BLaER1 (cell line): Measurements from ENCODE around the gene FEM1A.
"Not testable (repeated sequence)": the region's sequence is repeated elsewhere in the genome, so short reads cannot be mapped to it uniquely, and the experiment has no call there.

Experiments
- H3K27ac ChIP-seq: shearing (Covaris generic); formaldehyde crosslinking; 2 replicates; pipeline ENCODE4 v1.8.1; 2022
- H3K27me3 ChIP-seq: shearing (Covaris generic); formaldehyde crosslinking; 2 replicates; pipeline ENCODE4 v1.8.1; 2022
- H3K36me3 ChIP-seq: shearing (Covaris generic); formaldehyde crosslinking; 2 replicates; pipeline ENCODE4 v1.8.1; 2022
- H3K4me1 ChIP-seq: shearing (Covaris generic); formaldehyde crosslinking; 2 replicates; pipeline ENCODE4 v1.8.1; 2022
- H3K4me2 ChIP-seq: shearing (Covaris generic); formaldehyde crosslinking; 2 replicates; pipeline ENCODE4 v1.8.1; 2022
- H3K4me3 ChIP-seq: shearing (Covaris generic); formaldehyde crosslinking; 2 replicates; pipeline ENCODE4 v1.8.1; 2022
- H3K9ac ChIP-seq: shearing (Covaris generic); formaldehyde crosslinking; 2 replicates; pipeline ENCODE4 v1.8.1; 2022
- H3K9me3 ChIP-seq: shearing (Covaris generic); formaldehyde crosslinking; 2 replicates; pipeline ENCODE4 v1.8.1; 2022
- H4K20me1 ChIP-seq: shearing (Covaris generic); formaldehyde crosslinking; 2 replicates; pipeline ENCODE4 v1.8.1; 2022
- Cebpa-rat ChIP-seq: shearing (Covaris generic); IDR thresholded peaks from 2 replicates; pipeline ENCODE4 v1.8.1; 2022

Gene FEM1A, protein sequence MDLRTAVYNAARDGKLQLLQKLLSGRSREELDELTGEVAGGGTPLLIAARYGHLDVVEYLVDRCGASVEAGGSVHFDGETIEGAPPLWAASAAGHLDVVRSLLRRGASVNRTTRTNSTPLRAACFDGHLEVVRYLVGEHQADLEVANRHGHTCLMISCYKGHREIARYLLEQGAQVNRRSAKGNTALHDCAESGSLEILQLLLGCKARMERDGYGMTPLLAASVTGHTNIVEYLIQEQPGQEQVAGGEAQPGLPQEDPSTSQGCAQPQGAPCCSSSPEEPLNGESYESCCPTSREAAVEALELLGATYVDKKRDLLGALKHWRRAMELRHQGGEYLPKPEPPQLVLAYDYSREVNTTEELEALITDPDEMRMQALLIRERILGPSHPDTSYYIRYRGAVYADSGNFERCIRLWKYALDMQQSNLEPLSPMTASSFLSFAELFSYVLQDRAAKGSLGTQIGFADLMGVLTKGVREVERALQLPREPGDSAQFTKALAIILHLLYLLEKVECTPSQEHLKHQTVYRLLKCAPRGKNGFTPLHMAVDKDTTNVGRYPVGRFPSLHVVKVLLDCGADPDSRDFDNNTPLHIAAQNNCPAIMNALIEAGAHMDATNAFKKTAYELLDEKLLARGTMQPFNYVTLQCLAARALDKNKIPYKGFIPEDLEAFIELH

DNA sequence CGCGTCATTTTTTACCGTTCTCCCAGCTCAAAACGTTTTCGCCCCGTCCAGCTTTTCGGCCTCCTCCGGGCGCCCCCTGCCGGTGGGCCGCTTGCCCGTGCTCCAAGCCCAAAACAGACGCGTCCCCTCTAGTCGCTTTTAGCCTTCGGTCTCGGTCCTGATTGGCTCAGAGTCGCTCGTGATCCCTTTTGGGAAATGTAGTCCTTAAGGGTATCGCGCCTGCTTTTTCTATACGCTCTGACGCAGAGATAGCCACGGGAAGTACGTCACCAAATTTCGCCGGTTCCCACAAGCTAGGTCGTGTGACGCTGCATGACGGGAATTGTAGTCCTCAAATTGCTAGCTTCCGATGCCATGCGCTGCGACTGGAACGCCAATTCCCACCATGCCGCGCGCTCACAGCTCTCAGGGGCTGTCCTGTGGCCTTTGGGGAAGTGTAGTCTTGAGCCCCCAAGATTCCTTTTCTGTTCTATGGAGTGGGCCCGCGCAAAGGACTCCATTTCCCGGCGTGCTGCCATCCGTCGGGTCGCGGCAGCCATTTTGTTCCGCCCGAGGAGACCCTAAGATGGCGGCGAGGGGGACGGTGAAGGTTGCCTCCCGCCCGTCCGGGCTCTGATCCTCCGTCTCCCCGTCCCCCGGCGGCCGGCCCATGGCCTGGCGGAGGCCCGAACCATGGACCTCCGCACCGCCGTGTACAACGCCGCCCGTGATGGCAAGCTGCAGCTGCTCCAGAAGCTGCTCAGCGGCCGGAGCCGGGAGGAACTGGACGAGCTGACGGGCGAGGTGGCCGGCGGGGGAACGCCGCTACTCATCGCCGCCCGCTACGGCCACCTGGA is at the start of gene FEM1A:
FEM1A (plus strand) TSS at position 552 of the 836 bp plus-strand sequence; CDS start at position 673, 121 bp downstream.
- no peaks in the 10 kb centered on the region for H3K9me3 ChIP-seq
- H3K9ac ChIP-seq = peak within 1 kb of the TSS; percentile 99
- peak within 1 kb of the TSS; percentile 99 for H3K27ac ChIP-seq
- H3K4me2 ChIP-seq = peak within 1 kb of the TSS; percentile 100
- H3K27me3 ChIP-seq = no peaks in the 10 kb centered on the region
- peaks cover 79% of the 10 kb centered on the region for H3K4me1 ChIP-seq
- peak within 1 kb of the TSS; percentile 97 for H3K4me3 ChIP-seq
- peaks cover 41% of the 10 kb centered on the region for H3K36me3 ChIP-seq
- H4K20me1 ChIP-seq = peaks cover 33% of the 10 kb centered on the region
- TF ChIP-seq Cebpa-rat = no peak

- Histone ChIP-seq H3K27me3 (no peaks in the 10 kb centered on the region), H3K36me3 (no peaks in the 10 kb centered on the region), H3K4me1 (peaks cover 71% of the 10 kb centered on the region), H3K9me3 (no peaks in the 10 kb centered on the region), H3K9ac (no peak overlapping the region), H3K4me2 (peak overlapping the region; percentile 51), H3K27ac (peak overlapping the region; percentile 30; the same call in 1 of the 2 replicates), H4K20me1 (no peaks in the 10 kb centered on the region), H3K4me3 (no peak overlapping the region)
- no peak for TF ChIP-seq Cebpa-rat
Observed at GRCh38 chr19:4742723-4743646, 48.5 kb upstream of the FEM1A start.

GRCh38 chr19:4744451-4745174 is 46.9 kb upstream of the FEM1A start:
- H3K4me1 ChIP-seq = peaks cover 71% of the 10 kb centered on the region
- no peaks in the 10 kb centered on the region for H3K9me3 ChIP-seq
- TF ChIP-seq Cebpa-rat = no peak
- no peaks in the 10 kb centered on the region for H3K36me3 ChIP-seq
- no peaks in the 10 kb centered on the region for H3K27me3 ChIP-seq
- no peak overlapping the region for H3K27ac ChIP-seq
- H4K20me1 ChIP-seq = no peaks in the 10 kb centered on the region
- H3K4me2 ChIP-seq = no peak overlapping the region
- no peak overlapping the region for H3K4me3 ChIP-seq
- H3K9ac ChIP-seq = no peak overlapping the region

GRCh38 chr19:4745175-4745574 is 46.4 kb upstream of the FEM1A start:
- H3K27me3 ChIP-seq, H3K4me3 ChIP-seq, H3K27ac ChIP-seq, H4K20me1 ChIP-seq, H3K9ac ChIP-seq, H3K9me3 ChIP-seq, H3K36me3 ChIP-seq: not testable (repeated sequence)
- H3K4me2 ChIP-seq = 0 out of 2 replicates have a peak overlapping the region, but pooled peaks have one; percentile 84
- peaks cover 75% of the 10 kb centered on the region for H3K4me1 ChIP-seq

- Histone ChIP-seq H3K4me2 (peak overlapping the region; percentile 84), H3K36me3 (no peaks in the 10 kb centered on the region)
- TF ChIP-seq Cebpa-rat = no peak
Observed at GRCh38 chr19:4745986-4746385, 45.5 kb upstream of the FEM1A start.

DNA sequence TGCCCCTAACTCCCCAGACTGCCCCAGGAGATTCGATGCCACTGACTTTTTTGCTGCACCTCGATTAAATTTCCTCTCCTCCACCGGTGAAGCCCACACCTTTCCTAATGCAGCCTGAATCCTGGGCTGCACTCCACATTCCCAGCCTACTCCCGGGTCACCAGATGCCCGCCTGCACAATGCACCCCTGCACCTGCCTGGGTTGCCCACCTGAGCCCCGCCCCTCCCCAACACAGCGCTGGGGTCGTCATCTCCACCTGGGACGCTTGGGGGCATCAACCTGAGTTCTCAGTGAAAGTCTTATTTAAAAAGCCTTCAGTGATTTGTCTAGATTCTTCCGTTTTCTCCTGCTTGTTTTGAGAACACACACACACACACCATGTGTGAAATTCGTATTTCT is 43.3 kb upstream of the FEM1A start:
- H3K4me1 ChIP-seq = peaks cover 64% of the 10 kb centered on the region
- peak overlapping the region; percentile 18; the same call in 1 of the 2 replicates for H3K9ac ChIP-seq
- peak overlapping the region; percentile 84 for H3K4me2 ChIP-seq
- peak overlapping the region; percentile 2; the same call in 1 of the 2 replicates for H3K4me3 ChIP-seq
- no peaks in the 10 kb centered on the region for H3K27me3 ChIP-seq
- H4K20me1 ChIP-seq = no peaks in the 10 kb centered on the region
- TF ChIP-seq Cebpa-rat = no peak
- H3K27ac ChIP-seq = peak overlapping the region; percentile 55
- no peaks in the 10 kb centered on the region for H3K36me3 ChIP-seq
- H3K9me3 ChIP-seq = no peaks in the 10 kb centered on the region

More at GRCh38 chr19:4745986-4746385, 45.5 kb upstream of the FEM1A start:
- Histone ChIP-seq H4K20me1 (no peaks in the 10 kb centered on the region), H3K4me3 (no peak overlapping the region), H3K4me1 (peaks cover 78% of the 10 kb centered on the region), H3K9me3 (no peaks in the 10 kb centered on the region), H3K27me3 (no peaks in the 10 kb centered on the region), H3K9ac (no peak overlapping the region), H3K27ac (no peak overlapping the region)

GRCh38 chr19:4748589-4748988 is 42.9 kb upstream of the FEM1A start:
- Histone ChIP-seq H3K9me3 (no peaks in the 10 kb centered on the region), H3K36me3 (no peaks in the 10 kb centered on the region), H3K4me1 (peaks cover 61% of the 10 kb centered on the region), H3K27me3 (no peaks in the 10 kb centered on the region), H3K9ac (no peak overlapping the region; the same call in 1 of the 2 replicates), H3K27ac (peak overlapping the region; percentile 55; the same call in 1 of the 2 replicates), H3K4me2 (peak overlapping the region; percentile 84), H3K4me3 (peak overlapping the region; percentile 2; the same call in 1 of the 2 replicates), H4K20me1 (no peaks in the 10 kb centered on the region)
- TF ChIP-seq Cebpa-rat = no peak

- Histone ChIP-seq H3K36me3 (no peaks in the 10 kb centered on the region), H3K4me1 (peaks cover 54% of the 10 kb centered on the region), H3K4me2 (peak overlapping the region; percentile 84; the same call in 1 of the 2 replicates), H3K27me3 (no peaks in the 10 kb centered on the region), H4K20me1 (no peaks in the 10 kb centered on the region), H3K9me3 (no peaks in the 10 kb centered on the region), H3K27ac (no peak overlapping the region), H3K4me3 (no peak overlapping the region), H3K9ac (no peak overlapping the region)
- TF ChIP-seq Cebpa-rat = no peak
Observed at GRCh38 chr19:4749870-4750590, 41.5 kb upstream of the FEM1A start.
